Hematopoietic multipotent progenitor cell treated with erythropoietin and hydrocortisone succinate and interleukin-3 and kit ligand, for 4 days (in vitro differentiated cells): ENCODE results near the gene ASXL1.
"Not testable (repeated sequence)": the region's sequence is repeated elsewhere in the genome, so short reads cannot be mapped to it uniquely, and the experiment has no call there.

ENCODE experiments used
- DNase-seq: peaks from one replicate; pipeline ENCODE4 v3.0.0-alpha.2; 2015

Gene ASXL1

GRCh38 chr20:32357869-32358631 lies at the start of gene ASXL1:
Gene ASXL1 (plus strand): TSS chr20:32358331. CDS start chr20:32358776, 445 bp downstream.
- peak; percentile 99 for DNase-seq

GRCh38 chr20:32312718-32313424 lies 45.3 kb upstream of the ASXL1 start:
- DNase-seq: no peak

DNA sequence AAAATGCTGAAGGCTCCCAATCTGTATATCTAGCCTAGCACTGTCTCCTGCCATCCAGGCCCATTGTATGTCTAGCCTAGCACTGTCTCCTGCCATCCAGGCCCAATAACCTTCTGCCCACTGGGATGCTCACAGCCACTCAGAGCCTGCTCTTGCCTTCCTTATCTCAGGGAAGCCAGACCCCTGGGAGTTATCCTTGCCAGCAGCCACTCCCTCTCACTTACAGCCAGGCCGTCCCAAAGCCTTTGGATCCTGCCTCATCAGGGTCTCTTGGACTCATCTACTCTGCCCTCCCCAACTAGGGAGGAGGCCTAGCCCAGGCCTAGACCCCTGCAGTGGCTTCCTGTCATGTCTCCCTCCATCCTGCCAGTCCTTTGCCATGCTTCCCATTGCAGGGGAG lies 43.4 kb upstream of the ASXL1 start:
- no peak for DNase-seq

DNA sequence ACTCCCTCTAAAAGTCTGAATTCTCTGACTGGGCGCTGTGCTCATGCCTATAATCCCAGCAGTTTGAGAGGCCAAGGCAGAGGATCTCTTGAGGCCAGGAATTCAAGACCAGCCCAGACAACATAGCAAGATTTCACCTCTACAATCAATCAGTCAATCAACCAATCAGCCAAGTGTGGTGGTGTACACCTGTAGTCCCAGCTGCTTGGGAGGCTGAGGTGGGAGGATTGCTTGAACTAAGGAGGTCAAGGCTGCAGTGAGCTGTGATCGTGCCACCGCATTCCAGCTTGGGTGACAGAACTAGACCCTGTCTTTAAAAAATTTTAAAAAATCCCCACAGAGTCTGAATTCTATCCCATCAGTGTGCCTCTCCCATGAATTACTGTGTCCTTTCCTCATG lies 42.7 kb upstream of the ASXL1 start:
- no peak for DNase-seq

GRCh38 chr20:32315891-32316290 lies 42.2 kb upstream of the ASXL1 start:
- DNase-seq: no peak

DNA sequence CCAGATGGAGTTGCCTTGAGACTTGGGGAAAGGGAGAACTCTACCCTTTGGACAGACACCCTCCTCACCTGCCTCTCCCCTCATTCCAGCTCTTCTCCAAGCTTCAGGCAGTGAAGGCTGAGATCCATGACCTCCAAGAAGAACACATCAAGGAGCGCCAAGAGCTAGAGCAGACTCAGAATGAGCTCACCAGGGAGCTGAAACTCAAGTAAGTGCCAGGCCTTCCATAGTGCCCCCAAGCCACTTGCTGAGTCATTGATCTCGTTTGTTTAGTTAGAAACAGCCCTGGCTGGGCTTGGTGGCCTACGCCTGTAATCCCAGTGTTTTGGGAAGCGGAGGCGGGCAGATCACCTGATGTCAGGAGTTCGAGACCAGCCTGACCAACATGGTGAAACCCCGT lies 41.5 kb upstream of the ASXL1 start:
- DNase-seq: no peak

DNA sequence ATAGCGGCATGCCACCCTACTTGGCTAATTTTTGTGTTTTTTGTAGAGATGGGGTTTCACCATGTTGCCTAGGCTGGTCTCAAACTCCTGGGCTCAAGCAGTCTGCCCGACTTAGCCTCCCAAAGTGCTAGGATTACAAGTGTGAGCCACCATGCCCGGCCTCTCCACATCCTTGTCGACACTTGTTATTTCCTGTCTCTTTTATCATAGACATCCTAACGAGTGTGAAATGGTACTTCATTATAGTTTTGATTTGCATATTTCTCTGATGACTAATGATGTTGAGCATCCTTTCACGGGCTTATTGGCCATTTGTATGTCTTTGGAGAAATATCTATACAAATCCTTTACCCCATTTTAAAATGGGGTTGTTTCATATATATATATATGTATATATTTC lies 39.0 kb upstream of the ASXL1 start:
- no peak for DNase-seq

DNA sequence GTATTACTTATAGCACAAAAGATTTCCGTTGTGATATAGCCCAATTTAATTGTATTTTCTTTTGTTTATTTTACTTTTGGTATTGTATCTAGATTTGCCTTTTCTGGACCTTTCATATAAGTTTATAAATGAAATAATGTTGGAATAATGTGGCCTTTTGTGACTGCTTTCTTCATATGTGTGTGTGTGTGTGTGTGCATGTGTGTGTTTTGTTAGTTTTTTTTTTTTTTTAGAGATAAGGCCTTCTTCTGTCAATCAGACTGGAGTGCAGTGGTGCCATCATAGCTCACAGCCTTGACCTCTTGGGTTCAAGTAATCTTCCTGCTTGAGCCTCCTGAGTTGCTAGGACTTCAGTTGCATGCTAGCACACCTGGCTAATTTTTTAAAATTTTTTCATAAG lies 37.8 kb upstream of the ASXL1 start:
- DNase-seq: no peak

DNA sequence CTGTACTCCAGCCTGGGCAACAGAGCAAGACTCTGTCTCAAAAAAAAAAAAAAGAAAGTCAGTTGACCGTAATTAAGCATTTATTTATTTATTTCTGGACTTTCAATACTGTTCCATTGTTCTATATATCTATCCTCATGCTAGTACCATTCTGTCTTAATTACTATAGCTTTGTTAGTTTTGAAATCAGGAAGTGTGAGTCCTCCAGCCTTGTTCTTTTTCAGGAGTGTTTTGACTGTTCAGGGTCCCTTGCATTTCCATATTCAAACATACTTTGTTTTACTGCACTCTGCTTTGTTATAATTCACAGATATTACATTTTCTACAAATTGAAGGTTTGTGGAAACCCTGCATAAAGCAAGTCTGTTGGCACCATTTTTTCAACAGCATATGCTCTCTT lies 36.7 kb upstream of the ASXL1 start:
- DNase-seq: no peak

GRCh38 chr20:32322260-32322659 lies 35.9 kb upstream of the ASXL1 start:
- DNase-seq: not testable (repeated sequence)

GRCh38 chr20:32323761-32324160 lies 34.4 kb upstream of the ASXL1 start:
- not testable (repeated sequence) for DNase-seq

DNA sequence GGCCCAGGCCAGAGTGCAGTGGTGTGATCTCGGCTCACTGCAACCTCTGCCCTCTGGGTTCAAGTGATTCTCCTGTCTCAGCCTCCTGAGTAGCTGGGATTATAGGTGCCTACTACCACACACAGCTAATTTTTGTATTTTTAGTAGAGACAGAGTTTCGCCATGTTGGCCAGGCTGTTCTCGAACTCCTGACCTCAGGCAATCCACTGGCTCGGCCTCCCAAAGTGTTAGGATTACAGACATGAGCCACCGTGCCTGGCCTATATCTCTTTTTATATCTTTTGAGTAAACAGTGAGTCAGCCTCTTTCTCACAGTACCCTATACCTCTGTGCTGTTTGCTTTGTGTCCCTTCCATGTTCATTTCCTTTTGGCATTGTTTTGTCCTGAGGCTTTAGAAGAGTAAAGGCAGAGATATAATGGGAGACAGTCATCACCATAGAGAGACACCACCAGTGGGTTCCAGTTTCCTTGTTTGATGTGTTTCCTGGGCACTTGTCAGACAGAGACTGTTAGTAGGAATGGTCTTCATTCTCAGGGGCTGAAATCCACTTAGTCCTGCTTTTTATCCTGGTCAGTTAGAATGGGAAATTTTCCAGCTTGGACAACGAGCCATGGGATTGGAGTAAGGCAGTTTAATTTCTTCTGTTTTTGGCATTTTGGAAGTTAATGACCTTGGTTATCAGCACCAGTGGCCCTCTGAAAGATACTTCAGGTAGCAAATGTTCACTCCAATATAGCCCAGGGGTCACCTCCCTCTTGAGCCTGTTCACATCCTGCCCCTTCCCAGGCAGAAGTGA lies 32.2 kb upstream of the ASXL1 start:
- peak; percentile 19 for DNase-seq

DNA sequence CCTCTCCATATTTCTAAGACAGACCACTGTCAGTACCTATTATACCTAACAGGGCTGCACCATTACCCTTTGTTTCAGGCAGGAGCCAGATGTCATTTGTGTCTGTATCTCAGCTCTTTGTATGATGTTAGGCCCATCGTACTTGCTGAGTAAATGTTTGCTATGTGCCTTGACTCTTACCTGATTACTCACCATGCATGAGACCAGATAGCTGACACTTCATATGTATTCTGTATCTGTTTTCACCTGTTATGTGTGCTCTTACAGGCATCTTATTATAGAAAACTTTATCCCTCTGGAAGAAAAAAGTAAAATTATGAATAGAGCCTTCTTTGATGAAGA lies 31.7 kb upstream of the ASXL1 start:
- DNase-seq: no peak

GRCh38 chr20:32327087-32327681 lies 30.9 kb upstream of the ASXL1 start:
- no peak for DNase-seq

DNA sequence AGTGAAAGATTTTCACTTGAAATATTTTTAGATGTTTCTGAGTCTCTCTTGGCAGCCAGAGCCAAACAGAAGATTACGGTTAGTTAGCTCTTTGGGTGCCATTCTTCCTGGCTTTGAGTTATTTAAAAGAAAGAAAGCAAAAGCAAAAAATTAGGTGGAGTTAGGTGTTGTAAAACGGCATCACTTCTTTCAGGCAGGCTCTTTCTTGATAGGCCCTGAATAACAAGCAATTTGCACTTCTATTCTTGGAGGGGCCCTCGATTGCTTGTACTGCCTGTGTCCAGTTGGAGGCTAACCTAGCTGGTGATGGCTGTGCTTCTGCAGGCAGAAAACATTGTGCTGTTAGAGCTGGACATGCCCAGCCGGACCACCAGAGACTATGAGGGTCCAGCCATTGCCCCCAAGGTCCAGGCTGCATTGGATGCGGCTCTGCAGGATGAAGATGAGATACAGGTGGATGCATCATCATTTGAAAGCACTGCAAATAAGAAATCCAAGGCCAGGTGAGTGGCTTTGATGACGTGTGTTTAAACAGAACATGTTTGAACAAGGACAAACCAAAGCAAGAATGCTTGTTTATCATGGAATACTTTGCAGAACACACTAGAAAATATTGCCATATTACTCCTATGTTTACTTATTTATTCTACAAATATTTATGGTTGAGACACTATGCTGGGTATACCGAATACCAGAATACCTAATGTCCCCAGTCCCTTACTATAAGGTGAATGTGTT lies 28.1 kb upstream of the ASXL1 start:
- no peak for DNase-seq

DNA sequence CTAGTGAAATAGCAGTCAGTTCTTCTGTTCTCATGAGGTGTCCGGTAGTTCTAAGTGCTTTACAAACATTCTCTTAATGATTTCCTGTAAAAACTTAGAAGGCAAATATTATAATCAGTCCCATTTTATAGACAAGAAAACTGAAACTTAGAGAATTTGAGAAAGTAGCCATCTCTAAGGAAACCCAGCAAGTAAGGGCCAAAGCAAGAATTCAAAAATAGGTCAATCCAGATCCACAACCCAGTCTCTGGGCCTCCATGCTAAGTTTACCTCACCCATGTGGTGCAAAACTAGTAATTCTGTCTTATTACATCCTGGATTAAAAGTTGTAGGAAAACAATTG lies 27.6 kb upstream of the ASXL1 start:
- no peak for DNase-seq

GRCh38 chr20:32332614-32333013 lies 25.5 kb upstream of the ASXL1 start:
- no peak for DNase-seq

DNA sequence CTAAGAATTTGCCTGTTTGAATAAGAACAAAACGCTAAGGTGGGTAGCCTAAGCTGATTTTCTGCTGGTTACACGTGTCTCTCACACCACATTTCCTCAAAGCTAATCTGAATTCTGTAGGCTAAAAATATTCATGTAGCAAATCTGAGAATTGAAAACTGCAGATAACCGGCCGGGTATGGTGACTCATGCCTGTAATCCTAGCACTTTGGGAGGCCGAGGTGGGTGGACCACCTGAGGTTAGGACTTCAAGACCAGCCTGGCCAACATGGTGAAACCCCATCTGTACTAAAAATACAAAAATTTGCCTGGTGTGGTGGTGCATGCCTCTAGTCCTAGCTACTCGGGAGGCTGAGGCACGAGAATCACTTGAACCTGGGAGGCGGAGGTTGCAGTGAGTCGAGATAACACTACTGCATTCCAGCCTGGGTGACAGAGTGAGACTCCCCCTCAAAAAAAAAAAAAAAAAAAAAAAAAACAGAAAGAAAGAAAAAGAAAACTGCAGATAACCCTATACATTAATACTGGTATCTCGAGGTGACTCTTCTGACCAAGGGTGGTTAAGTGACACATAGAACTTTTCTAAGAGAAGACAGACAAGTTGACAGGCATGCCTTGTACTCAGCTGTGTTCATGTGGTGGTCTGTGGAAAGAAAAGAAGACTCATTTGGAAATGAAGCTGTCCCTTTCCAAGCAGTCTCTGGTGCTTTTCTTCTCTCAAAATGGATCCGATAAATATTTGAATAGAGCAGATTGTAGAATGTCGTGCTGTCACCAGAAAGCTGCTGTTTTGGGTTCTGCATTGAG lies 24.7 kb upstream of the ASXL1 start:
- no peak for DNase-seq

DNA sequence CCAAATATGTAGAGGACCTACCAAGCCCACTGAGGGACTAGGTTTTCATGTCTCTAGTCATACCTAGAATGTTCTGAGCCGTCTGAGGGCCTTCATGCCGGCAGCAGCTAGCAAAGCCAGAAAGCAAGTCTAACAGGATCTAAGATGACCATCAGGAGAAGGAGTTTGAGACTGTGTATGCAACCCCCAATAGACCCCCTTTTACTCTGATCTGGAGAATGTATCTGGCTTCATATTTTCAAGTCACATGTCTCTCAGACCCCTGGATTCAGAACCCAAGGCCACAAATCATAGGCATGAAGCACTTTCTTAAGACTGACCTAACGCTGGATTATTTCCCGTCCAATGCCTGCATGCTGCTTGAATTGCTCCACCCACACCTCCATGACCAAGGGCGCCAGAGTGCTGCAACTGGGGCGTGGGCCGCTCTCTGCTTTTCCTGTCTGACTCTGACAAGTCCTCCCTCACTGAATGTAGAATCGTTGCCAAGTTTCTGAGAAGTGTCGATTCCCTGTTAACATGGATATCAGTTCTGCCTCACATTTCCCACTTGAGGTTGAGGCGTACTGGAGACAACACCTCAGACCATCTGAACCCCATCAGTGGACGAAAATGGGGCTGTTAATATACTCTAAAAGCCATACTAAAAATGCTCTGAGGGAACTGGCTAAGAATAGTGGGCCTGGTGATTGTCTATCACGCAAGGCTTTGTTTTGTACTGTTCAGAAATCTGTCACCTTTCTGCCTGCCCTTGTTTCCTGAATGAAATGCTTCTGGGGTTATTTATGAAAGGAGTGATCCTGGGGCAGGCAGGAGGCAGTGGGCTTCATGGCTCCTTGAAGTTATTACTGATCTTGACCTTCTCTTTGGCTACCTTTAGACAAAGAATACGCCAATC lies 23.9 kb upstream of the ASXL1 start:
- DNase-seq: peak; percentile 85

GRCh38 chr20:32336918-32337347 lies 21.2 kb upstream of the ASXL1 start:
- peak; percentile 86 for DNase-seq
